Measurements from ENCODE around the gene DPF1.

Gene DPF1

GRCh38 chr19:38216785-38217641, 7.0 kb downstream of the DPF1 start:
- no peak for DNase-seq

GRCh38 chr19:38213911-38214625, 10.0 kb downstream of the DPF1 start:
- DNase-seq, result no peak

- DNase-seq, result no peak
These were observed 10.6 kb downstream of the DPF1 start for GRCh38 chr19:38213469-38213868.

DNA sequence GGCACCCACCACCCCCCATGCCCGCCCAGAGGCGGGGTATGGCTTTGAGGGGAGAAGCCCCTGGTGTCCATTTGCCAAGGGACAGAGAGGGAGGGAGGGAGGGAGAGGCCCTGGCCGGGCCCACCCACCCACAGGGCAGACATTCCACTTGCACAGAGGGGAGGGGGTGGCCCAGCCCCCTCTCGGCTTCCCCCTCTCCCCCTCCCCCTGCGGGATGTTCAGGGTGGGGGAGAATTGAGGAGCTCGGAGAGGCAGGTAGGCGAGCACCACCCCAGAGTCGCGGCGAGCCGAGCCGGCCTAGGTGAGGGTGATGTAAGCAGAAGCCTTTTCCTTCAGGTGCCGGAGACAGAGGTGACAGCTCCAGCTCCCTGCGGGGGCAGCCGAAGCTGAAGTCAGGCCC, 12.3 kb downstream of the DPF1 start:
- DNase-seq, result no peak

DNA sequence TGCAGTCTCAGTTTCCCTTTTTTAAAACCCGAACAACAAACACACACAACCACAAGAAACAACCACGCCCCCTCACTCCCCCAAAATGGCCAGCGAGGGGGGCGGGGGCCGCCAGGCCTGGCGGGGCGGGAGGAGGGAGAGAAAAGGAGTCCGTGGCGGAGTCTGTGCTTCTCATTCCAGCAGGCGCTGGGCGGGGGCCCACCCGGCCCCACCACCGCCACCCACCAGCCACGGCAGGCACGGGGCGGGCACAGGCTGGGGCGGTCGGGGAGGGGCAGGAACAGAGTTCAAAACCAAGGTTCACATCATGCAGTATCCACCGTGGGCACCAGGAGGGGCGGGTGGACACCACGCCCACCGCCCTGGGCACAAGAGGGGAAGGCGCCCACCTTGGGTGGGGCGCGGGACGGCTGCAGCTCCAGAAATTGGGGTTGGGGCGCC, 12.9 kb downstream of the DPF1 start:
- DNase-seq, result no peak

- no peak for DNase-seq
These were observed 13.5 kb downstream of the DPF1 start for GRCh38 chr19:38210458-38210987.

DNA sequence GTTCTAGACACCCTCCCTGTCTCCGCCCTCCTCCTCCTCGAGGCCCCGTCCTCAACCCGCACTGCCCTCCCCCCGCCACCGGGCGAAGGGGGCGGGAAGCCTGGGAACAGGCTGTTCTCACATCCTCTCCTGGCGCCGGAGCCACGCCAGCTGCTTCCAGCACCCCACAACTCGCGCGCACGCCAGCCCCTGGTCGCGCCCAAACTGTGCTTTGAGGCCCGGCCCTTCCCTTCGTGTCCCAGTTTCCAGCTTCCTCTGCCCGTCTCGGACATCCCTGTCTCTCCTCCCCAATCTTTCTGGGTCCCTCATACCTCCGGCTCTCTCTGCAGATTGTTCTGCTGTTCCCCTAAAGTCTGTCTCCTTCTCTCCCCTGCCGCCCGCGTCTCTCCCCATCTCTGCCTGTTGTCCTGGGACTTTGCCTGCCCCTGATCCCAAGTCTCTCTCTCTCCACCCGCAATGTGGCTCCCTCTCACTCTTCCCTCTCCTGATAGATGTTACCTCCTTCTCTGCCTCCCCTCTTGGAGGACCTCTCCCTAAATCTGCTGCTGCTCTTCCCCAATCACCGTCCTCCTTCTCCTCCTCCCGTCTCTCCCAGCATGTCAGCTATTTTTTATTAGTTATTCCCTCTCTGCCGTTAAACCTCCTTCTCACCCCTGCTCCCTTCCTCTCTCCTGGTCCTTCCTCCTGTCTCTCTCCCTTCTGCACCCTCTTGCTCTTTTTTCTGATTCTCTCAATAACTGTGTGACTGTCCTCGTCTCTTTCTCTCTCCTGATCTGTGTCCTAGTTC, 14.2 kb downstream of the DPF1 start:
- no peak for DNase-seq

- DNase-seq, result no peak
These were observed 14.9 kb downstream of the DPF1 start for GRCh38 chr19:38209152-38209551.

GRCh38 chr19:38208571-38208970, 15.5 kb downstream of the DPF1 start:
- DNase-seq, result no peak

GRCh38 chr19:38207543-38207942, 16.5 kb downstream of the DPF1 start:
- no peak for DNase-seq

DNA sequence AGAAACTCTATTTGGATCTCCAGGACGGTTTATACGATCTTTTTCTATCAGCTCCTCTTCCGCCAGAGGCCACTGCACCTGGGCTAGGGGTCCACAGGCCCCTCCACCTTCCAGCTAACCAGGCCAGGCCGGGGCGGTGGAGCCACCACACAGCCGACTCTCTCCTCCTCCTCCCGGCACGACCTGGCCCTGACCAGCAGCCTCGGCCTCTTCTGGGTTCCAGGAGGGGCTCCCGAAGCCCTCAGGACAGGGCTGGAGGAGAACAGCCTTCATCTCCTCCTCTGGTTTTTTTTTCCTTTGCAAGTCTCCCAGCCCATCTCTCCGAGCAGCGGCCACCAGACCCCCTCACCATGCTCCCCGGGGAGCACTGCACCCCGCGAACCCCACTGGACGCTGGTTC, 17.1 kb downstream of the DPF1 start:
- no peak for DNase-seq

- DNase-seq, result no peak
These were observed 17.8 kb downstream of the DPF1 start for GRCh38 chr19:38206006-38206745.

DNA sequence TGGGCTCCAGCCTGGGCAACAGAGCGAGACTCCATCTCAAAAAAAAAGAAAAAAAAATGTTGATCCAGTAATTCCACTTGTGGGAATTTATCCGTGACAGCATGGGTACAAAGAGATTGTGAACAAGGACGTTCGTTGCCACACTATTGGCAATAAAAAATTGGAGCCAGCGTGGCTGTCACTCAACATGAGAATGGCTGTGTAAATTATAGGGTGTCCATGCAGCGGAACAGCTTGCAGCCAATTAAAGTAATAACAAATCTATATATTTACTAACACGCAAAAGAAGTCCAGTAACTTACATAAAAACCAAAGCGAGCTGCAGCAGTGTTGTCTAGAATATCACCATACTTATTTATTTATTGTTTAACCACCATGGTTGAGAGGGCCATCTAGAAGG, 19.3 kb downstream of the DPF1 start:
- DNase-seq, result no peak

DNA sequence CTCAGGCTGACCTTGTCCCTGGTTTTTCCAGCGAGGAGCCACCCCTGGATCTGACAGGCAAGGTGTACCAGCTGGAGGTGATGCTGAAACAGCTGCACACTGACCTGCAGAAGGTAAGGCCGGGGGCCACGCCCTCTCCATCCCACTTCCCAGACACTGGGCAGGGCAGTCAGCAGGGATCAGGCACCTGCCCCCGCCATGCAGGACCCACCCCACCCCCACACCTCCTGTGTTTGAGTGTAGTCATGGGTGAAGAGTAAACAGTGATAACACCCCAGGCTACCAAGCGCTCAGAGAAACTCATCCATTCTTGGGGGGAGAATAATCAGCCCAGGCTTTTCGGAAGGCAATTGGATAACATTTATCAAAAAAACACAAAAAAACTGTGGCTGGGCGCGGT, 19.9 kb downstream of the DPF1 start:
- DNase-seq, result no peak

DNA sequence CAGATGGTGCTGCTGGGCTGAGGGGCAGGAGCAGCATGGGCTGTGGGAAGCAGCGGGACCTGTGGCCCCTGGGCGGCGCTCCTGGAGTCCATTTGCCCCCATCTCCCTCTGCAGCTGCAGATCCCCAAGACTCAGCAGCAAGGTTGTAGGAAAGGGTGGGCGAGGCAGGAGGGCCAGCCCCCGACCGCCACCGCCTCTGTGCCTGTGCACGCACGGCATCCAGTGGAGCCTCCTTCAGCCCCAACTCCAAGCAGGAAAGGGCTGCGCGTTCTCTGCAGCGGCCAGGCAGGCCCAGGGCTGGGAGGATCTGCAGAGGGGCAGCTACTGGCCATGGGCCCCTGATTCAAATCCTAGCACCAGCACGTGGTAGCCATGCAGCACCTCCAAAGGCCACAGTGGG, 20.8 kb downstream of the DPF1 start:
- no peak for DNase-seq

- DNase-seq, result no peak
These were observed 21.5 kb downstream of the DPF1 start for GRCh38 chr19:38202504-38202903.

- no peak for DNase-seq
These were observed 22.3 kb downstream of the DPF1 start for GRCh38 chr19:38201731-38202130.

- no peak for DNase-seq
These were observed 24.7 kb downstream of the DPF1 start for GRCh38 chr19:38199340-38199739.

GRCh38 chr19:38197937-38198704, 25.9 kb downstream of the DPF1 start:
- DNase-seq, result no peak

- no peak for DNase-seq
These were observed 26.9 kb downstream of the DPF1 start for GRCh38 chr19:38196948-38197656.

DNA sequence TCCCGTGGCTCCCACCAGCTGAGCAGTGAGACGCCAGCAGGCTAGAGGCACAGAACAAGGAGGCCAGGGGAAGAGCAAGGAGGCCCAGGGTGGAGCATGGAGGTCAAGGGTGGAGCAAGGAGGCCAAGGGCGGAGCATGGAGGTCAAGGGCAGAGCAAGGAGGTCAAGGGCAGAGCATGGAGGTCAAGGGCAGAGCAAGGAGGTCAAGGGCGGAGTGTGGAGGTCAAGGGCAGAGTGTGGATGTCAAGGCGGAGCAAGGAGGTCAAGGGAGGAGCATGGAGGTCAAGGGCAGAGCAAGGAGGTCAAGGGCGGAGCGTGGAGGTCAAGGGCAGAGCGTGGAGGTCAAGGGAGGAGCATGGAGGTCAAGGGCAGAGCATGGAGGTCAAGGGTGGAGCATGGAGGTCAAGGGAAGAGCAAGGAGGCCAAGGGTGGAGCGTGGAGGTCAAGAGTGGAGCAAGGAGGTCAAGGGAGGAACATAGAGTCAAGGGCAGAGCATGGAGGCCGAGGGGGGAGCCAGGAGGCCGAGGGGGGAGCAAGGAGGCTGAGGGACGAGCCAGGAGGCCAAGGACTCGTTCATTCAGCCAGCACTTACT, 27.7 kb downstream of the DPF1 start:
- no peak for DNase-seq
